SIG-M5 treated with dmso at 0.1 percent for 504 hours (cell line): ENCODE results near the gene GGTLC3.
"Not testable (repeated sequence)": the region's sequence is repeated elsewhere in the genome, so short reads cannot be mapped to it uniquely, and the experiment has no call there.

Experiments used
- DNase-seq: peaks from one replicate; lab custom pipeline; 2025; ENCODE audit not compliant: unreplicated experiment; lab: John Stamatoyannopoulos, UW

The GGTLC3 gene

DNA sequence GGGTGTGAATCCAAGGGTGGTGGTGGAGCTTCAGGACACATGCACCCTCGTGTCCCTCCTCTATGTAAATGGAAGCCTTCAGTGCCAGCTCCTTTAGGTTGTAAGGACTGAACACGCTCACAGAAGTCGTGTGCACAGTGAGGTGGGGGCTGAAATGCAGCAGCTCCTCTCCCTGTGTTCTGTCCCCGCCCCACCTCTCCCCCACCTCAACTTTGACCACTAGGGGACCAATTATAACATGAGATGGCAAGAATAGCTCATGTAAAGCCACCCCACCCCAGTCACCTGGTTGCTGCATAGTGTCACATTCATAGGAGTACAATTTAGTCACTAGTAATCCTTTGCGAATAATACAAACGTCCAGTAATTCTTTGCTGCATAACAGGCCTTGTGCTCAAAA lies 4.8 kb upstream of the GGTLC3 start:
- not testable (repeated sequence) for DNase-seq

GRCh38 chr22:18513454-18513853 lies 4.5 kb downstream of the GGTLC3 start:
- DNase-seq: not testable (repeated sequence)

- DNase-seq: not testable (repeated sequence)
These were observed 5.6 kb downstream of the GGTLC3 start for GRCh38 chr22:18512378-18512777.

DNA sequence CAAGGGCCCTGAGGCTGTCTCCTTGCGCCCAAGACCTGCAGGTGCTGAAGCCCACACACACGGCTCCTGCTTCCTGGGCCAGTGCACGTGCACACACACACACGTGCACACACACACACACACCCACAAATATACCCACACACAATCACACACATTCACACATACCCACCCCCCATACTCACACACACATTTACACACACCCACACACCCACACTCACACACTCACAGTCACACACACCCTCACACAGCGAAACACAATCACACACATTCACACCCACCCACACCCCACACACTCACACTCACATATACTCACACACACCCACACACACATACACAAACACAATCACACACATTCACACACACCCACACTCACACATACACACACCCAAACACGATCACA lies 6.6 kb downstream of the GGTLC3 start:
- DNase-seq: not testable (repeated sequence)

DNA sequence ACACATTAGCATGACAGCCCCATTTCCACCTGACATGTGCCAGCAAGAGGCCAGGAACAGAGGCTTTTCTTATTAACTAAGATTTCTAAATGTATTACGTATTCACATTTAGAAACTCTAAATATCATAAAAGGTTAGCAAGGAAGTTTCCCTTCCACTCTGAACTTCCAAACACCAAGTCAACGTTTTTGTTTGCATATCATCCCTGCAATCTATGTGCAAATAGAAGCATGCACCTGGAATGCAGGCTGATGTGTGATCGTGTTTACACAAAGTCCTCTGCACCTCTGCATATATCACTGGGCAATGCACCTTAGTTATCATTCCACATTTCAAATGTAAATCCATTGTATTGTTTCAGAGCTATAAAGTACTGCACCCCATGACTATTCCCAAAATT lies 21.7 kb downstream of the GGTLC3 start:
- not testable (repeated sequence) for DNase-seq
